Activated CD4-positive, CD25-positive, alpha-beta regulatory T cell treated with anti-CD3 and anti-CD28 coated beads, Interleukin-2, amount 50 U/mL, for 72 hours (primary cell): Measurements from ENCODE around the gene CPTP.
A peak's percentile ranks its signal among the peaks of the same experiment; 100 is the strongest.
"Not testable (repeated sequence)": the region's sequence is repeated elsewhere in the genome, so short reads cannot be mapped to it uniquely, and the experiment has no call there.

Experiments
- DNase-seq: peaks from one replicate; pipeline ENCODE4 v3.0.0; 2021

The CPTP gene

GRCh38 chr1:1354271-1355247 lies 30.0 kb downstream of the CPTP start:
- DNase-seq: no peak

DNA sequence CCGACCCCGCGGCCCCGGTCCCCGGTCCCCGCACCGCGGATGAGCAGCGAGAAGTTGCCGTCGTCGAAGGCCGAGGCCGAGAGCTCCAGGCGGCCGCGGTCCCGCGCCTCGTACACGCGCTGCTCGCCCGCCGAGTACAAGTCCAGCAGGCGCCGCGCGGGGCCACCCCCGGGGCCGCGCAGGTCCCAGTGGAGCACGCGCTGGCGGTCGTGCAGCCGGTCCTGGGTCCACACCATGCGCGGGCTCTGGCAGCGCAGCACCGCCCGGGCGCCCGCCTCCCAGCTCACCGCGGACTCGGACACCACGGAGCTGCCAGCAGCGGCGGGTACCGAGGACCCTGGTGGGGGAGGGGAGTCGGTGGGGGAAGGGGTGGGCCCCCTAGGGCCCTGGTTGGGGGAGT lies 30.8 kb downstream of the CPTP start:
- DNase-seq: no peak

- DNase-seq: no peak
Observed at GRCh38 chr1:1356166-1356795, 31.7 kb downstream of the CPTP start.

- no peak for DNase-seq
Observed at GRCh38 chr1:1356796-1357401, 32.3 kb downstream of the CPTP start.

- no peak for DNase-seq
Observed at GRCh38 chr1:1357871-1358432, 33.4 kb downstream of the CPTP start.

DNA sequence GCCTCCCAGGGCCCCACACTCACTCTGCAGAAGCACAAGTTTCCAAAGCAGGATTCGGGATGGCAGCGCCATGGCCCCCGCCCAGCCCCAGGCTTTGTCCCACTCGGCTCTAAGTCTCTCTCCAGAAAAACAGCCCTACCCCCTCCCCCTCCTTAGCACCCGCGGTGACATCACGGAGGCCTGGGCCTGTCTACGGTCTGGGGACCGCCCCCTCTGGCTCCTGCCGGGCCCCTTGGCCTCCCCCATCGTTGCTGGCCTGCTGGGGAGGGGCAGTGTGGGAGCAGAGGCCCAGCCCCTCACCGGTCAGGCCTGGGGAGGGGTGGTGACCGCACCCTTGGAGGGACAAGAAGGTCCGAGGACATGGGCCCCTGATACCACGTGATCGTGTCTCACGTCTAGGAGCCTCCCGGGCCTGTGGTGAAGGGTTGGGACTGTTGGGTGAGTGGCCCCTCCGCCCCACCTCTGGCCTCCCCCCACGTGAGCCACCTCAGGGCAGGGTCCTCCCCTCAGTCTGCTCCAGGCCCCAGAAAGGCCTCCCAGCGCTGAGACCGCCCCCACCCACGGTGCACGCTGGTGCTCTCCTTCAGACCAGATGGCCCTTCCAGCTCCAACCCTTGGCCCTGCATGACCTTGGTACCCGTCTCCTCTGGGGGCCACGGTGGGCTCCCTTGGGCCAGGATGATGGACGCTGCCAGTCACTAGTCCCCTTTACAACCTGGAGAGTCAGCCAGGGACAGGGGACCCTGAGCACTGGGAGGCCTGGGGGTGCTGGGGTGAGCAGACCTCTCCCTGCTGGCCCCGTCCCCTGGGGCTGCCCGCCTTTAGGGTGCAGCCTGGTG lies 34.0 kb downstream of the CPTP start, which contains the start of gene MXRA8:
Gene MXRA8, minus strand, starts transcription at position 123 of the 839 bp plus-strand sequence. Its CDS starts 51 bp downstream, at position 72.
- no peak for DNase-seq

DNA sequence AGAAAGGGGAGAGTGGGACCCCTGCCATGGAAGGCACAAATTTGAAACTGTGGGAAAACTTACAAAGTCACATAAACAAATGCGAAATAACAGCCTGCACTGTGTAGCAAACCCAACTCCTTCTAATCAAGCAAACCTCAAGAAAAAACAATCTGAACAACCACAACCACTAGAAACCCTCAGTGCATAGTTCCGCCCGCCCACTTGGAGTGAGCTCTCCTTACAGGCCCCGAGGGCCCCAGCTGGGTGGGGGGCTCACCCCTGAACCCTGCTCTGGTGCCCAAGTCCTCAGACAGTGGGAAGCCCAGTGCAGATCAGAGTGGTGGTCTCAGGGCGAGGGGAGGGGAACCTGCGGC lies 34.7 kb downstream of the CPTP start:
- no peak for DNase-seq

DNA sequence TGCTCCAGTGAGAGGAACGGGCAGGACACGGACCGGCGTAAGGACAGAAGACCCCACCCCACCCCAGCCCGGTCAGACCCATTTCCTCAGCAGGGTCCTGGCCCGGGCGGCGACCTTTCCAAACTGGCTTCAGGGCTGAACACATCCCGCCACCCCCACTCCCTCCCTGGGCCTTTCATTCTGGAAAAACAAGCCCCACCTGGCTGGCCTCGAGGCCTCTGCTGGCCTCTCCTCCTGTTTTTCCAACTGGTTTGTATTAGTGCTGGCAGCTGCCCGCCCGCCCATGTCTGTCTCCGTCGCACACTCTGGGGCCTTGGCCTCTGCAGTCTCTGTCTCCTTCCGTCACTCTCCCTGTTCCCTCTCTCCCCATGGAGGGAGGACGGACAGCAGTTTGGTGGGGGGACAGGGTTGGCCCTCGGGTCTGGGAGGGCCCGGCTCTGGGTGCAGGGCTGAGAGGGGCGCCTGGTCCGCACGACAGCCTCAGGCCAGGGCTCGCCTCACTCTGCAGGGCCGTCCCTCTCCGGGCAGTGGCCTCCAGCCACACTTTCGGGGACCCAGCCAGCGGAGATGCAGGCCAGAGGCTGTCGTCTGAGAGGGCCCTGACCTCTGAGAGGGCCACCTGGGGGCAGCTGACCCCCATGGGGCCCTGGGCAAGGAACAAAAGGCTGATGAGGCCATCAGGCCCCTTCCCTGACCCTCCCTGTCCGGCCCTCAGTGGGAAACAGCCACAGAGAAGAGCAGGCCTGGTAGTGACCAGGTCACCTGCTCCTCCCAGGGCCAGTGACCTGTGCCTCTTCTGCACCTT lies 35.3 kb downstream of the CPTP start:
- no peak for DNase-seq

GRCh38 chr1:1360506-1361169 lies 36.0 kb downstream of the CPTP start:
- DNase-seq: peak; percentile 24

- DNase-seq: peak; percentile 25
Observed at GRCh38 chr1:1361233-1361981, 36.8 kb downstream of the CPTP start.

DNA sequence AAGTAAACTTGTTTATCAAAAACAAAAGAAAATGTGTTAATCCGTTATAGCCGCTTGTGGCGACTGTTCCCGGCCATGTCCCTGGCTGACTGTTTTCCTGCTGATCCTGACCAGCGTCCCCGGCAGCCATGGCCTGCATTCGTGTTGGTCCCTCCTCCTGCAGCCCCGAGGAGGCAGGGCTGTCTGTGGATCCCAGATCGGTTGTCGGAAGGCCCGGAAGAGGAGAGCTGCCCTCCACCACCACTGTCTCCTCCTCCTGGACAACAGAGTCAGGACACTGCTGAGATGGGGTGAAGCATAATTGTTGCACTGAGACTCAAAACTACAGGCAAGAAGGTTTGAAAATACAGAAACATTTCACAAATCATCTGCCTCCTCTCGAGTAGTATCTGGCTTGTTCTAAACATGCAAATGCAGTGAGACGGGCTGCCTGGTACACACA lies 37.4 kb downstream of the CPTP start:
- no peak for DNase-seq

GRCh38 chr1:1364266-1364665 lies 39.7 kb downstream of the CPTP start:
- no peak for DNase-seq

DNA sequence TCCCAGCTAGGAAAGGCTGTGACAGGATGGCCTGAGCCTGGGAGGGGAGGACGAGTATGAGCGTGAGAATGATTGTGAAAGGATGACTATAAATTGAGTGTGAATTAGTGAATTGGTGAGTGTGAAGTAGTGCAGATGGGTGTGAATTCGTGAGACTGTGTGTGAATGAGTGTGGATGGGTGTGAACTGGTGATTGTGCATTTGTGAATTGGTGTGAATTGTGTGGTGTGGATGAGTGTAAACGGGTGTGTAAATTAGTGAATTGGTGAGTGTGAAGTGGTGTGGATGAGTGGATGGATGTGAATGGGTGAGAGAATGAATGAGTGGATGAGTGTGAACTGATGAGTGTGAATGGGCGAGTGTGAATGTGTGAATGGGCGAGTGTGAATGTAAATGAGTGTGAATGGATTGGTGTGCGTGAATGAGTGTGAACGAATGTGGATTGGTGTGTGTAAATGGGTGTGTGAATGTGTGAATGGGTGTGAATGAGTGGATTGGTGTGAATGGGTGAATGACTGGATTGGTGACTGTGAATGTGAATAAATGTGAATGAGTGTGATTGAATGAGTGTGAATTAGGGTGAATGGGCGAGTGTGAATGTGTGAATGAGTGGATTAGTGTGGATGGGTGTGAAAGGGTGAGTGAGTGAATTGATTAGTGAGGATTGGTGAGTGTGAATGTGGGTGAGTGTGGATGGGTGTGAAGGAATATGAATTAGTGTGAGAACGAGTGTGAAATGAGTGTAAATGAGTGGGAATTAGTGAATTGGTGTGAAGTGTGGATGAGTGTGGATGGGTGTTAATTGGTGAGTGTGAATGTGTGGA lies 41.5 kb downstream of the CPTP start:
- no peak for DNase-seq

- no peak for DNase-seq
Observed at GRCh38 chr1:1366699-1367066, 42.1 kb downstream of the CPTP start.

GRCh38 chr1:1367315-1367714 lies 42.7 kb downstream of the CPTP start:
- no peak for DNase-seq

DNA sequence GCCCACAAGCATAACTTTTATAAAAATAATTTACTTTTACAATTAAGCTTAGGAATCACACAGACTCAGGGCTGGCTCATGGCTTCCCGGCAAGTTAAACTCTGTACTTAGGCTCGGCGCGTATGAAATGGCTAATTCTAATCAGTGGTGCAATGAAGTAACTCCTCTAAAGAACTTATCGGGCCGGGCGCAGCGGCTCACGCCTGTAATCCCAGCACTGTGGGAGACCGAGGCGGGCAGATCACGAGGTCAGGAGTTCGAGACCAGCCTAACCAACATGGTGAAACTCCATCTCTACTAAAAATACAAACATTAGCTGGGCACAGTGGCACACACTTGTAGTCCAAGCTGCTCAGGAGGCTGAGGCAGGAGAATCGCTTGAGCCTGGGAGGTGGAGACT lies 45.5 kb downstream of the CPTP start:
- DNase-seq: not testable (repeated sequence)

DNA sequence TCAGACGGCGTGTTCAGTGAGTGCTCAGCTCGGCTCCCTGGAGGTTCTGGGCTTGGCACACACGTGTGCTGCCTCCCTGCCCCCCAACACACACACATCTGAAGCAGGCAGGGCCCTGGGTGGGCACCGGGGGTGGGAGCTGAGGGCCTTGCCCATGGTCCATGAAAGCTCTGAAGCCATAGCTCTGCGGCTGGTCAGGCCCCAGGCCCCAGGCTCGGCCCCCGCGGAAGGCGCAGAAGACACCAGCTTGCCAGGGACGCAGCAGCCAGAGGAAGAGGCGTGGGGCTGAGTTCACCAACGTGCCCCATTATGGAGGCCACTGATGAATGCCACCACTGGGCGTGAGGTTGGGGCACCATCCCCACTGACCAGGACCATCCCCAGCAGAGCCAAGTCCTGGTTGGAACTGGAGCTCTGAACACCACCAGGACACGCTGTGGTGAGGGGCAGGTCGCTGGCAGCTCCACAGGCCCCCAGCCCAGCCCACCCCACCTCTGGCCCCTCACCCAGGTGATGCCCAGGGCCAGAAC lies 46.2 kb downstream of the CPTP start:
- DNase-seq: no peak

GRCh38 chr1:1371364-1371745 lies 46.8 kb downstream of the CPTP start:
- DNase-seq: peak; percentile 35
